HEK293T (cell line): ENCODE measurements around the gene SNRPA.

ENCODE experiments used
- BHLHE40 ChIP-seq: fragments of 450-650 bp; IDR thresholded peaks from 2 replicates; pipeline ENCODE4 v1.6.1; 2016; ENCODE audit warnings: mild to moderate bottlenecking, moderate library complexity, borderline replicate concordance
- ELF4 ChIP-seq: fragments of 450-650 bp; IDR thresholded peaks from 2 replicates; pipeline ENCODE4 v1.6.1; 2017; ENCODE audit warnings: antibody characterized with exemption
- FOXA1 ChIP-seq: fragments of 450-650 bp; IDR thresholded peaks from 2 replicates; pipeline ENCODE4 v1.6.1; 2016; ENCODE audit warnings: mild to moderate bottlenecking
- FOXK2 ChIP-seq: fragments of 450-650 bp; IDR thresholded peaks from 2 replicates; pipeline ENCODE4 v1.6.1; 2016; ENCODE audit warnings: mild to moderate bottlenecking
- HDGF ChIP-seq: fragments of 450-650 bp; IDR thresholded peaks from 2 replicates; pipeline ENCODE4 v1.6.1; 2017; ENCODE audit warnings: antibody characterized with exemption, borderline replicate concordance
- L3MBTL2 ChIP-seq: fragments of 450-650 bp; conservative IDR thresholded peaks from 2 replicates; pipeline ENCODE4 v1.6.1; 2016; ENCODE audit warnings: mild to moderate bottlenecking
- LEF1 ChIP-seq: fragments of 450-650 bp; IDR thresholded peaks from 2 replicates; pipeline ENCODE4 v1.6.1; 2017; ENCODE audit warnings: mild to moderate bottlenecking, borderline replicate concordance
- PKNOX1 ChIP-seq: fragments of 450-650 bp; IDR thresholded peaks from 2 replicates; pipeline ENCODE4 v1.6.1; 2016
- SP1 ChIP-seq: fragments of 450-650 bp; IDR thresholded peaks from 2 replicates; pipeline ENCODE4 v1.6.1; 2017
- SUZ12 ChIP-seq: fragments of 450-650 bp; IDR thresholded peaks from 2 replicates; pipeline ENCODE4 v1.6.1; 2016; ENCODE audit warnings: mild to moderate bottlenecking
- TARDBP ChIP-seq: fragments of 450-650 bp; IDR thresholded peaks from 2 replicates; pipeline ENCODE4 v1.6.1; 2016

- TF ChIP-seq BHLHE40 (no peak), FOXK2 (no peak), SUZ12 (no peak), ELF4 (no peak), PKNOX1 (peak; percentile 93), LEF1 (no peak), HDGF (no peak), TARDBP (no peak), FOXA1 (no peak), SP1 (no peak), L3MBTL2 (no peak)
Measured at GRCh38 chr19:40806423-40807146, 55.6 kb downstream of the SNRPA start.
